Measurements from ENCODE around the gene PCDH9.

DNA sequence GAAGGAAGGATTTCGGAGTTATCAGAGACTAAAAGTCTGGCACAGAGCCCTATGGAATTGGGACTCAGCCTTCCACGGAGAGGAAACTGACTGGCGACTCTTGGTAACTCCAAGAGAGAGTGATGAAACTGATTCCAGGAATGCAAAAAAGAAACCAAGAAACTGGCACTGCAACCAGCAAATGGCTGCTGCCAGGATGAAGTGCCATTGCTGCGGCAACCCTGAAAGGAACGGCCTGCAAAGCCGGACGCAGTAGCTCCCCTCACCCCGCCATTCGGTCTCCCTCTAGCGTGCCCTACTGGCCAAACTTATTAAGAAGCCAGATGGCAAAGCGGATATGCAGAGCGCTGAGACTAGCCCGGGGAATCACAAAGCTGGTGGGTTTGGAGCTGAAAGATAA, 236.0 kb downstream of the PCDH9 start:
- TF ChIP-seq, protein P1, sequence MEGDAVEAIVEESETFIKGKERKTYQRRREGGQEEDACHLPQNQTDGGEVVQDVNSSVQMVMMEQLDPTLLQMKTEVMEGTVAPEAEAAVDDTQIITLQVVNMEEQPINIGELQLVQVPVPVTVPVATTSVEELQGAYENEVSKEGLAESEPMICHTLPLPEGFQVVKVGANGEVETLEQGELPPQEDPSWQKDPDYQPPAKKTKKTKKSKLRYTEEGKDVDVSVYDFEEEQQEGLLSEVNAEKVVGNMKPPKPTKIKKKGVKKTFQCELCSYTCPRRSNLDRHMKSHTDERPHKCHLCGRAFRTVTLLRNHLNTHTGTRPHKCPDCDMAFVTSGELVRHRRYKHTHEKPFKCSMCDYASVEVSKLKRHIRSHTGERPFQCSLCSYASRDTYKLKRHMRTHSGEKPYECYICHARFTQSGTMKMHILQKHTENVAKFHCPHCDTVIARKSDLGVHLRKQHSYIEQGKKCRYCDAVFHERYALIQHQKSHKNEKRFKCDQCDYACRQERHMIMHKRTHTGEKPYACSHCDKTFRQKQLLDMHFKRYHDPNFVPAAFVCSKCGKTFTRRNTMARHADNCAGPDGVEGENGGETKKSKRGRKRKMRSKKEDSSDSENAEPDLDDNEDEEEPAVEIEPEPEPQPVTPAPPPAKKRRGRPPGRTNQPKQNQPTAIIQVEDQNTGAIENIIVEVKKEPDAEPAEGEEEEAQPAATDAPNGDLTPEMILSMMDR (IDR thresholded peaks at IDR 0.05) = peak; percentile 20 to 70 (median 60)
- TF ChIP-seq POLR2A (IDR thresholded peaks at IDR 0.05) = no peak

Data from heart left ventricle (tissue), 13 donors.